Activated CD4-positive, alpha-beta T cell treated with anti-CD3 and anti-CD28 coated beads, Interleukin-2, amount 50 U/mL, for 1 hour (primary cell): ENCODE results near the gene EIF1AD.
"Not testable (repeated sequence)": the region's sequence is repeated elsewhere in the genome, so short reads cannot be mapped to it uniquely, and the experiment has no call there.

ENCODE experiments used
- DNase-seq: peaks from one replicate; pipeline ENCODE4 v3.0.0-alpha.2; 2020

Gene EIF1AD

GRCh38 chr11:66020618-66021357 lies 18.8 kb upstream of the EIF1AD start:
- DNase-seq = no peak

GRCh38 chr11:66020212-66020611 lies 18.3 kb upstream of the EIF1AD start:
- no peak for DNase-seq

- no peak for DNase-seq
These were observed 15.4 kb upstream of the EIF1AD start for GRCh38 chr11:66017321-66017720.

GRCh38 chr11:66016793-66017177 lies 14.8 kb upstream of the EIF1AD start:
- DNase-seq = no peak

GRCh38 chr11:66015936-66016792 lies 14.2 kb upstream of the EIF1AD start:
- DNase-seq = no peak

- no peak for DNase-seq
These were observed 13.5 kb upstream of the EIF1AD start for GRCh38 chr11:66015454-66015881.

GRCh38 chr11:66014804-66015453 lies 13.0 kb upstream of the EIF1AD start:
- DNase-seq = no peak

GRCh38 chr11:66013762-66014100 lies 11.8 kb upstream of the EIF1AD start:
- no peak for DNase-seq

GRCh38 chr11:66012946-66013761 lies 11.2 kb upstream of the EIF1AD start:
- no peak for DNase-seq

- DNase-seq = no peak
These were observed 10.5 kb upstream of the EIF1AD start for GRCh38 chr11:66012371-66012945.

- DNase-seq = no peak
These were observed 9.9 kb upstream of the EIF1AD start, which contains the start of gene CST6 for GRCh38 chr11:66011785-66012303. CST6 (plus strand) TSS chr11:66012008; CDS start chr11:66012045, 37 bp downstream.

- no peak for DNase-seq
These were observed 9.4 kb upstream of the EIF1AD start for GRCh38 chr11:66011239-66011784.

- DNase-seq = not testable (repeated sequence)
These were observed 8.1 kb upstream of the EIF1AD start for GRCh38 chr11:66010036-66010435.

GRCh38 chr11:66008468-66009101 lies 6.6 kb upstream of the EIF1AD start:
- no peak for DNase-seq

GRCh38 chr11:66008095-66008467 lies 6.1 kb upstream of the EIF1AD start:
- DNase-seq = no peak

- no peak for DNase-seq
These were observed 5.3 kb upstream of the EIF1AD start for GRCh38 chr11:66007201-66007634.

GRCh38 chr11:66006891-66007176 lies 4.9 kb upstream of the EIF1AD start:
- DNase-seq = no peak

- DNase-seq = no peak
These were observed 4.4 kb upstream of the EIF1AD start for GRCh38 chr11:66006134-66006890.

GRCh38 chr11:66004186-66004585 lies 2.2 kb upstream of the EIF1AD start:
- DNase-seq = no peak

GRCh38 chr11:66003291-66003690 lies 1.3 kb upstream of the EIF1AD start:
- DNase-seq = no peak
